Stimulated activated CD4-positive, alpha-beta T cell treated with anti-CD3 and anti-CD28 coated beads, Interleukin-4, amount 100 ng/mL, for 24 hours (primary cell): Measurements from ENCODE around the gene MEFV.
"Not testable (repeated sequence)": the region's sequence is repeated elsewhere in the genome, so short reads cannot be mapped to it uniquely, and the experiment has no call there.

Source experiments
- DNase-seq: peaks from one replicate; pipeline ENCODE4 v3.0.0-alpha.2; 2020

The MEFV gene

GRCh38 chr16:3256146-3256865 lies at the start of gene MEFV:
TSS of gene MEFV (minus strand) at chr16:3256633. CDS start at chr16:3256587, 46 bp downstream.
- DNase-seq = no peak

DNA sequence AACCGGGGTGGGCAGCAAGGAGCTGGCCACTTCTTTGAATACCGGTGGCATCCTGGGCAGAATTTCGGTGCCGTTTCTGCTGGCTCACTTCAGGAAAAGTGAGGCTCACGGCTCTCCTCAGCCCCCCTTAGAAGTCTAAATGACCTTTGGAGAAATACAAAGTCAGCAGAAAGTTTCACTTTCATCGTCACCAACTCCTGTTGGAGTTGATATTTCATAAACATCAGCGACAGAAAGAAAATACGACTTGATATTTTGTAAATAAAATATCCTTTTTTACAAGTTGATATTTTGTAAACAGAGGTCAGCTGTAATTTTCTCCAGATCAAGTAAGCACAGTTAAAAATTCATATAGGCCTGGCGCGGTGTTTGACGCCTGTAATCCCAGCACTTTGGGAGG lies 49.6 kb upstream of the MEFV start:
- no peak for DNase-seq

- DNase-seq = peak; percentile 82
Observed at GRCh38 chr16:3305109-3306068, 49.0 kb upstream of the MEFV start, which contains the start of the genes TIGD7 and ZNF75A. TSS of gene TIGD7 (minus strand) at chr16:3305430. CDS start at chr16:3300614, 4,816 bp downstream. TSS of gene ZNF75A (plus strand) at chr16:3305497. CDS start at chr16:3308429, 2,932 bp downstream.

DNA sequence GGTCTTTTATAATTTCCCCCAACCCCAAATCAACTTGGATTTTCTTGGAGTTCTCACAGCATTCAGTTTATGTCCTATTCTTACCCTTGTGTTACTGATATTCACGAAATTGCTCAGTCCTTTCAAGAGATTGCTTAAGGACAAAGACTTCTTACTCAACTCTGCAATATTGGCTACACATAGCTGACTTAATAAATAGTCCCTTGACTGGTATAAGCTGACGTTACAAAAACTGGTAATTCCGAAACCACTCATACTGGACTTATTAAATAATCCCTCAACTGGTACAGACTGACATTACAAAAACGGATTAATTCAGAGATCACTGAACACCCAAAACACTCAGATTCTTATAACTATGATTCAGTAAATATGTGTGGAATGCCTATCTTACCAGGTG lies 47.9 kb upstream of the MEFV start:
- DNase-seq = no peak

DNA sequence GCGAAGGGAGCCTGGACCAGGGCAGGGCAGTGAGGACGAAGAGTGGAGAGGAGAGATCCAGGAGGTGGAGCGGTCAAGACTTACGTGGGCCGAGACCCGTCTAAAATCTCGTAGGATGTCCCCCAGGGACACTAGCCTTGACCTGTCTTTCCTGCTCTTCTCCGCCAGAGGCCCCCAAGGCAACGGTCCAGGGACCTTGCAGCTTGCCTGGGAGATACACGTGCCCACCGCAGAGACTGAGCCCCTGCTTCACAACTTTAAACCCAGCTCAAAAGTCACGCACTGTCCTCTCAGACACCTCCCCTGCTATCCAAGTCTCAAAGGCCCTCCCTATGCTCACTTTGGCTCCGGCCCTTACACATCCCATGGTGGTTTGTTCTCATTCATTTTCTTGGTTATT lies 39.4 kb upstream of the MEFV start:
- no peak for DNase-seq

GRCh38 chr16:3295209-3295608 lies 38.8 kb upstream of the MEFV start:
- no peak for DNase-seq

- DNase-seq = no peak
Observed at GRCh38 chr16:3292604-3293003, 36.2 kb upstream of the MEFV start.

- DNase-seq = no peak
Observed at GRCh38 chr16:3289998-3290673, 33.7 kb upstream of the MEFV start.

DNA sequence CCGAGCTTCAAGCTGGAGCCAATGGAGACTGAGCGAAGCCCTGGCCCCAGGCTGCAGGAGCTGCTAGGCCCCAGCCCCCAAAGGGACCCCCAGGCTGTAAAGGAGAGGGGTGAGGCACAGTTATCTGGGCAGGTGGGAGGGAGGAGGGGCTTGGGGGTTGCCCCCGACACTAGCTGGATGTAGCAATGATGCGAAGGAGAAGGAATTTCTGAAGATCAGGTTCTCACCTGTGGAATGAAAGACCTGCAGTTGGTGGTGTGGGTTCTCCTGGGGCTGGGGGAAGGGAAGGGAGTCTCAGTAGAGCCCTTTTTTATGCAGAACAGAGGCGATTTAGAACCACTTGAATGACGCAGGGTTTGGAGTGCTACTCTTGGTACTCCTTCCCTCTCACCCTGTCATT lies 28.7 kb upstream of the MEFV start:
- DNase-seq = no peak

- no peak for DNase-seq
Observed at GRCh38 chr16:3283543-3284447, 27.4 kb upstream of the MEFV start.

- DNase-seq = peak; percentile 94
Observed at GRCh38 chr16:3282730-3283542, 26.5 kb upstream of the MEFV start, which contains the start of gene ZNF263. TSS of gene ZNF263 (plus strand) at chr16:3283491. CDS start at chr16:3283819, 328 bp downstream.

DNA sequence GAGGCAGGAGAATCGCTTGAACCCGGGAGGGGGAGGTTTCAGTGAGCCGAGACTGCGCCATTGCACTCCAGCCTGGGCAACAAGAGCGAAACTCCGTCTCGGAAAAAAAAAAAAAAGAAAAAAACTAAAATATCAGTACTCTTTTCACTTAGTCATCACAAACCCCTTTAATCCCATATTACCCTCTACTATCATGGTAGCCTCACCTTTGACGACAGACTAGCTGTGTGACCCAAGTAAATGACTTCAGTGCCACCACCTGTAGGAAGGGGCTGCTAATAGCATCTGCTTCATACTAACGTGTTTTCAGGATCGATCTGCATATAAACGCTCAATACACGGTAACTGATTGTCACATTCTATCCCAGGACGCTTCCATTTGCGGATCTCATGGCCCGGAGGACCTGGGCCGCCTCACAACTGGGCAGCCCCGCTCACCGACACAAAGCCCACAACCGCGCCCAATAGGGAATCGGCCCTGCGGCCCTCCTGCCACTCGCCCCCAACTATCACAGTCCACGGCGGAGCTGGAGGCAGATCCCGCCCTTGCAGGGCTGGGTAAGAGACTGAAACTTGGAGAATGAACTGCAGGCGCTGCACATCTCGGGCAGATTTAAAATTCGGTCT lies 25.8 kb upstream of the MEFV start:
- DNase-seq = no peak

DNA sequence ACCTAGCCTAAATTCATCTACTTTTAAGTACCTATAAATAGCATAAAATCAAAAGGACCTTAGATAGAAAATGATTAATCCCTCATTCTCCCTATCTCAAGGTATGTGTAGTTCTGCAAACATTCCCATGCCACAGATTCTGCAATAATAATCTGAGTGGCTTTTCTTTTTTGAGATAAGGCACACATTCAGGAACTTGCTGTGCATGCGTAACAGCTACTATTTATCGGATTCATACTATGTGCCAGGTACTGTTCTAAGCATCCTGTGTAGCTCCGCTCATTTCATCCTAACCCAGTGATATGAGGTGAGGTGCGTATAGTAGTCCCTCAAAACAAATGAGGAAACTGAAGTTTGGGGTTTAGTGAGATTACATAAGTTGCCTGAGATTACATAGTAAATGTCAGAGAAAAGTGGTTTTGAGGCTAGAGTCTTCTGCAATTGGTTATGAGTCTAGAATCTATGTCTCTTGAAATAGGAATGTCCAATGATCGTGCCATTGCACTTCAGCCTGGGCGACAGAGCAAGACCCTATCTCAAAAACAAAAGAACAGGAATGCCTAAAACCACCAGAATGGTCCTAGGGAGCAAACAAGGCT lies 24.9 kb upstream of the MEFV start:
- DNase-seq = no peak

- no peak for DNase-seq
Observed at GRCh38 chr16:3276679-3277078, 20.2 kb upstream of the MEFV start.

GRCh38 chr16:3274947-3275346 lies 18.5 kb upstream of the MEFV start:
- DNase-seq = no peak

- DNase-seq = no peak
Observed at GRCh38 chr16:3274490-3274889, 18.1 kb upstream of the MEFV start.

GRCh38 chr16:3271281-3271680 lies 14.8 kb upstream of the MEFV start:
- DNase-seq = not testable (repeated sequence)

DNA sequence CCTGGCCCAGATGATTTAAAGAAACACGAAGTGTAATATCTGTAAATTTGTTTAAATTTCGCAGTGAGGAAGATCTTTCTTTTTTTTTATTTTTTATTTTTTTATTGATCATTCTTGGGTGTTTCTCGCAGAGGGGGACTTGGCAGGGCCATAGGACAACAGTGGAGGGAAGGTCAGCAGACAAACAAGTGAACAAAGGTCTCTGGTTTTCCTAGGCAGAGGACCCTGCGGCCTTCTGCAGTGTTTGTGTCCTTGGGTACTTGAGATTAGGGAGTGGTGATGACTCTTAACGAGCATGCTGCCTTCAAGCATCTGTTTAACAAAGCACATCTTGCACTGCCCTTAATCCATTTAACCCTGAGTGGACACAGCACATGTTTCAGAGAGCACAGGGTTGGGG lies 14.3 kb upstream of the MEFV start:
- DNase-seq = not testable (repeated sequence)

DNA sequence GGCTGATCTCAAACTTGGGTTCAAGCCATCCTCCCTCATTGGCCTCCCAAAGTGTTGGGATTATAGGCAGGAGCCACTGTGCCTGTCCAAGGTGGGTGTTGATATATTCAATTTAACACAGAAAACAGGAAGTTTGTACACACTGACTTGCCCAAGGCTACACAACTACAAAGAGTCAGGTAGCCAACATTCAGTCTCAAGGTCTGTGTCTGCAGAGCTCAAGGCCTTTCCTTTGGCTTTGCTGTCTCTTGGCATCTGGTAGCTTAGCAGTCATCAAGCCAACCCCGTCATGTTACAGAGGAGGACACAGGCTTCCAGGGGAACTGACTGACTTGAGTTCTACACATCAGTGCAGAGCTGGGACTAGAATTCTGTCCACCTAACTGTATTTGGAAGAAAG lies 11.9 kb upstream of the MEFV start:
- no peak for DNase-seq

- no peak for DNase-seq
Observed at GRCh38 chr16:3266873-3267537, 10.6 kb upstream of the MEFV start.
